Karpas-422 (cell line): Measurements from ENCODE around the gene C20orf204. TPM values are rescaled to one million over a fixed set of nuclear protein-coding genes. Genes with fewer than 3 reads are reported as not detected.

Experiments
- DNase-seq: peaks from one replicate; pipeline ENCODE4 v3.0.0-alpha.2; 2015
- H2AFZ ChIP-seq: fragments of 200-600 bp; sonication (generic); 2 replicates; pipeline ENCODE4 v1.6.1; 2014; ENCODE audit warnings: antibody characterized with exemption, low read length, mixed read lengths
- H3K27ac ChIP-seq: fragments of 200-600 bp; sonication (generic); 2 replicates; pipeline ENCODE4 v1.5.1; 2014; ENCODE audit warnings: mild to moderate bottlenecking, low read length, moderate library complexity
- H3K27me3 ChIP-seq: fragments of 200-600 bp; sonication (generic); 2 replicates; pipeline ENCODE4 v1.6.1; 2014; ENCODE audit warnings: low read length, mixed read lengths
- H3K36me3 ChIP-seq: fragments of 200-600 bp; sonication (generic); 2 replicates; pipeline ENCODE4 v1.6.1; 2014; ENCODE audit warnings: low read length, mixed read lengths; ENCODE audit not compliant: insufficient read depth
- H3K4me1 ChIP-seq: fragments of 200-600 bp; sonication (generic); 2 replicates; pipeline ENCODE4 v1.6.1; 2014; ENCODE audit warnings: mild to moderate bottlenecking, low read length, mixed read lengths
- H3K4me2 ChIP-seq: fragments of 200-600 bp; sonication (generic); 2 replicates; pipeline ENCODE4 v1.6.1; 2014; ENCODE audit warnings: low read length, low read depth, mild to moderate bottlenecking; ENCODE audit not compliant: poor library complexity, severe bottlenecking
- H3K4me3 ChIP-seq: fragments of 200-600 bp; sonication (generic); 2 replicates; pipeline ENCODE4 v1.5.1; 2014; ENCODE audit warnings: mild to moderate bottlenecking, antibody characterized with exemption, low read length, mixed read lengths
- H3K79me2 ChIP-seq: fragments of 200-600 bp; sonication (generic); 2 replicates; pipeline ENCODE4 v1.6.1; 2014; ENCODE audit warnings: mild to moderate bottlenecking, low read length, mixed read lengths
- H3K9ac ChIP-seq: fragments of 200-600 bp; sonication (generic); 2 replicates; pipeline ENCODE4 v1.6.0; 2014; ENCODE audit warnings: low read length
- H3K9me2 ChIP-seq: fragments of 200-600 bp; sonication (generic), shearing (Covaris generic); replicated peaks from 2 replicates; pipeline ENCODE4 v1.6.0; 2014; ENCODE audit warnings: mild to moderate bottlenecking, low read length, moderate library complexity; ENCODE audit not compliant: insufficient read depth
- H3K9me3 ChIP-seq: fragments of 300-700, 200-600 bp; sonication (generic); 2 replicates; pipeline ENCODE4 v1.6.1; 2014; ENCODE audit warnings: low read length, mixed read lengths
- H4K20me1 ChIP-seq: fragments of 200-600 bp; sonication (generic); 2 replicates; pipeline ENCODE4 v1.6.1; 2014; ENCODE audit warnings: mild to moderate bottlenecking, antibody characterized with exemption, low read length, low read depth; ENCODE audit not compliant: insufficient read depth
- total RNA-seq: library from RNA; depleted of rRNA; stranded (reverse); fragments of >200 nt; shearing (Covaris generic); gene quantifications from 2 replicates; pipeline ENCODE4 v1.2.3, GENCODE V29; 2014; ENCODE audit warnings: low replicate concordance

C20orf204 gene
- total RNA-seq, 1 experiment from 2014 or later, result 0.45 TPM

- H3K79me2 ChIP-seq, result peaks cover 17% of the 10 kb centered on the region
- H2AFZ ChIP-seq, result no peak overlapping the region
- no peaks in the 10 kb centered on the region for H3K9me3 ChIP-seq
- peak overlapping the region; percentile 97 for H3K27ac ChIP-seq
- peak overlapping the region; percentile 98 for H3K9ac ChIP-seq
- no peaks in the 10 kb centered on the region for H3K9me2 ChIP-seq
- no peaks in the 10 kb centered on the region for H3K36me3 ChIP-seq
- H3K4me1 ChIP-seq, result peaks cover 58% of the 10 kb centered on the region
- peak overlapping the region; percentile 91 for H3K4me2 ChIP-seq
- H3K27me3 ChIP-seq, result no peaks in the 10 kb centered on the region
- H3K4me3 ChIP-seq, result peak overlapping the region; percentile 85
- no peaks in the 10 kb centered on the region for H4K20me1 ChIP-seq
- DNase-seq, result peak; percentile 77
These were observed 27.6 kb downstream of the C20orf204 start for GRCh38 chr20:64063389-64064144.

- H3K9me3 ChIP-seq, result no peaks in the 10 kb centered on the region
- no peaks in the 10 kb centered on the region for H3K27me3 ChIP-seq
- DNase-seq, result peak; percentile 62
- H3K9ac ChIP-seq, result peak overlapping the region; percentile 98
- no peaks in the 10 kb centered on the region for H3K36me3 ChIP-seq
- peaks cover 62% of the 10 kb centered on the region for H3K4me1 ChIP-seq
- H3K4me3 ChIP-seq, result peak overlapping the region; percentile 85
- no peaks in the 10 kb centered on the region for H3K9me2 ChIP-seq
- H4K20me1 ChIP-seq, result peaks cover 2% of the 10 kb centered on the region; the same call in 1 of the 2 replicates
- peak overlapping the region; percentile 91 for H3K4me2 ChIP-seq
- no peak overlapping the region for H2AFZ ChIP-seq
- peaks cover 17% of the 10 kb centered on the region for H3K79me2 ChIP-seq
- H3K27ac ChIP-seq, result peak overlapping the region; percentile 97
These were observed 28.2 kb downstream of the C20orf204 start for GRCh38 chr20:64064145-64064698.

- no peaks in the 10 kb centered on the region for H3K36me3 ChIP-seq
- H2AFZ ChIP-seq, result no peak overlapping the region
- peak overlapping the region; percentile 97 for H3K27ac ChIP-seq
- no peaks in the 10 kb centered on the region for H3K9me2 ChIP-seq
- peak overlapping the region; percentile 98 for H3K9ac ChIP-seq
- H3K4me1 ChIP-seq, result peaks cover 73% of the 10 kb centered on the region
- H3K9me3 ChIP-seq, result no peaks in the 10 kb centered on the region
- peak overlapping the region; percentile 91 for H3K4me2 ChIP-seq
- H3K27me3 ChIP-seq, result no peaks in the 10 kb centered on the region
- peaks cover 17% of the 10 kb centered on the region for H3K79me2 ChIP-seq
- H3K4me3 ChIP-seq, result peak overlapping the region; percentile 85; the same call in 1 of the 2 replicates
- H4K20me1 ChIP-seq, result peaks cover 3% of the 10 kb centered on the region; the same call in 1 of the 2 replicates
- peak; percentile 84 for DNase-seq
These were observed 29.3 kb downstream of the C20orf204 start for GRCh38 chr20:64065062-64065973.

GRCh38 chr20:64065974-64066343 lies 30.0 kb downstream of the C20orf204 start:
- peak; percentile 87 for DNase-seq
- peak overlapping the region; percentile 98 for H3K9ac ChIP-seq
- H3K4me2 ChIP-seq, result peak overlapping the region; percentile 91

GRCh38 chr20:64067005-64067632 lies 31.1 kb downstream of the C20orf204 start:
- Histone ChIP-seq H3K9me3 (no peaks in the 10 kb centered on the region), H3K9ac (peak overlapping the region; percentile 98), H3K4me3 (no peak overlapping the region; the same call in 1 of the 2 replicates), H3K79me2 (peaks cover 17% of the 10 kb centered on the region), H3K9me2 (no peaks in the 10 kb centered on the region), H3K36me3 (0 out of 2 replicates have a peak, but pooled peaks cover 2% of the 10 kb centered on the region), H3K27ac (peak overlapping the region; percentile 97), H3K4me1 (peaks cover 91% of the 10 kb centered on the region), H4K20me1 (peaks cover 3% of the 10 kb centered on the region; the same call in 1 of the 2 replicates), H2AFZ (no peak overlapping the region), H3K4me2 (peak overlapping the region; percentile 91), H3K27me3 (no peaks in the 10 kb centered on the region)
- peak; percentile 64 for DNase-seq

More at GRCh38 chr20:64065974-64066343, 30.0 kb downstream of the C20orf204 start:
- Histone ChIP-seq H3K27ac (peak overlapping the region; percentile 97), H3K9me2 (no peaks in the 10 kb centered on the region), H3K79me2 (peaks cover 17% of the 10 kb centered on the region), H3K4me3 (peak overlapping the region; percentile 53; the same call in 1 of the 2 replicates), H2AFZ (no peak overlapping the region), H4K20me1 (peaks cover 3% of the 10 kb centered on the region; the same call in 1 of the 2 replicates), H3K9me3 (no peaks in the 10 kb centered on the region), H3K4me1 (peaks cover 79% of the 10 kb centered on the region), H3K27me3 (no peaks in the 10 kb centered on the region), H3K36me3 (no peaks in the 10 kb centered on the region)

GRCh38 chr20:64067733-64068307 lies 31.8 kb downstream of the C20orf204 start:
- Histone ChIP-seq H3K4me2 (peak overlapping the region; percentile 91), H3K27ac (peak overlapping the region; percentile 100), H3K36me3 (0 out of 2 replicates have a peak, but pooled peaks cover 6% of the 10 kb centered on the region), H3K27me3 (no peaks in the 10 kb centered on the region), H4K20me1 (peaks cover 3% of the 10 kb centered on the region; the same call in 1 of the 2 replicates), H3K9ac (peak overlapping the region; percentile 98), H3K9me3 (no peaks in the 10 kb centered on the region), H2AFZ (no peak overlapping the region), H3K79me2 (peaks cover 17% of the 10 kb centered on the region), H3K9me2 (no peaks in the 10 kb centered on the region), H3K4me1 (peaks cover 91% of the 10 kb centered on the region), H3K4me3 (no peak overlapping the region)
- no peak for DNase-seq

- H3K4me1 ChIP-seq, result peaks cover 99% of the 10 kb centered on the region
- H3K4me3 ChIP-seq, result no peak overlapping the region
- no peaks in the 10 kb centered on the region for H3K9me3 ChIP-seq
These were observed 32.6 kb downstream of the C20orf204 start for GRCh38 chr20:64068386-64069208.

More at GRCh38 chr20:64068386-64069208, 32.6 kb downstream of the C20orf204 start:
- DNase-seq, result no peak
- Histone ChIP-seq H3K4me2 (no peak overlapping the region), H3K27me3 (no peaks in the 10 kb centered on the region), H3K79me2 (peaks cover 13% of the 10 kb centered on the region), H3K27ac (peak overlapping the region; percentile 100), H3K36me3 (peaks cover 9% of the 10 kb centered on the region; the same call in 1 of the 2 replicates), H2AFZ (no peak overlapping the region), H3K9ac (peak overlapping the region; percentile 47), H4K20me1 (peaks cover 3% of the 10 kb centered on the region; the same call in 1 of the 2 replicates), H3K9me2 (no peaks in the 10 kb centered on the region)
